K562 (cell line): ENCODE data around the gene SLC16A5. TPM values are rescaled to one million over a fixed set of nuclear protein-coding genes. Genes with fewer than 3 reads are reported as not detected.

Experiments
- ATAC-seq: fragments of 200-7000 bp; cut with Tn5 transposase; 3 replicates; pipeline ENCODE4 v1.9.1; 2020; ENCODE audit warnings: moderate library complexity
- BruUV-seq: library from RNA; stranded (reverse); fragments of 400-500 nt; replicated peaks from 2 replicates; lab custom pipeline; 2021; lab: Mats Ljungman, UMichigan
- CTCF ChIA-PET: fragments of 300-600 bp; formaldehyde crosslinking; extraction: SDS; loops from one replicate; lab custom pipeline; 2021; ENCODE audit warnings: low intra/inter-chr PET ratio; lab: Yijun Ruan, JAX
- POLR2A ChIA-PET: fragments of 300-600, 350-650 bp; sonication (Branson Sonifier 250); formaldehyde crosslinking; extraction: SDS; loops from one replicate; lab custom pipeline; 2021; ENCODE audit warnings: antibody characterized with exemption, inconsistent platforms; lab: Yijun Ruan, JAX
- DNase-seq, 4 experiments: peaks; one replicate each; pipeline versions ENCODE4 v3.0.0 to v3.0.0-alpha.2; 2011 to 2018; ENCODE audit warnings: low spot score in 3 of 4, mixed read lengths in 3 of 4; ENCODE audit errors: extremely low read depth in 1 of 4
- FAIRE-seq: peaks from 2 replicates; lab custom pipeline; 2011; peaks lifted over from hg19 to GRCh38; lab: Jason Lieb, UNC
- H2AFZ ChIP-seq: 2 replicates; pipeline ENCODE4 v1.6.0; 2011; ENCODE audit warnings: low read depth, low read length, control low read depth, inconsistent platforms
- H3K27ac ChIP-seq: fragments of 200-600 bp; 3 replicates; pipeline ENCODE4 v1.8.0; 2011; ENCODE audit warnings: low read depth, mild to moderate bottlenecking, control low read depth, inconsistent platforms, low read length, moderate library complexity, mixed read lengths; ENCODE audit errors: extremely low read depth
- H3K27me3 ChIP-seq, 2 experiments: fragments of 300-600 bp in 1 of 2; 2 replicates in 1 of 2; 3 replicates in 1 of 2; pipeline versions ENCODE4 v1.6.0 to v1.8.0; 2011; ENCODE audit warnings: inconsistent platforms in 2 of 2, low read length in 2 of 2, mild to moderate bottlenecking in 1 of 2, mixed read lengths in 1 of 2, moderate library complexity in 1 of 2; ENCODE audit not compliant: control insufficient read depth in 2 of 2, insufficient read depth in 2 of 2
- H3K36me3 ChIP-seq: fragments of 300-600 bp; 3 replicates; pipeline ENCODE4 v1.8.0; 2011; ENCODE audit warnings: mild to moderate bottlenecking, low read length, inconsistent platforms; ENCODE audit not compliant: control insufficient read depth, insufficient read depth
- H3K4me1 ChIP-seq, 2 experiments: fragments of 200-600 bp in 1 of 2; replicated peaks in 1 of 2; 2 replicates in 1 of 2; 3 replicates in 1 of 2; pipeline versions ENCODE4 v1.5.1 to v1.8.0; 2011; ENCODE audit warnings: inconsistent platforms in 2 of 2, low read length in 2 of 2, mild to moderate bottlenecking in 1 of 2, mixed read lengths in 1 of 2, moderate library complexity in 1 of 2; ENCODE audit not compliant: control insufficient read depth in 2 of 2, insufficient read depth in 2 of 2
- H3K4me2 ChIP-seq: 2 replicates; pipeline ENCODE4 v1.6.1; 2011; ENCODE audit warnings: low read length, control low read depth, inconsistent platforms, mixed read lengths; ENCODE audit not compliant: insufficient read depth
- H3K4me3 ChIP-seq: fragments of 200-600 bp; sonication (generic), shearing (Covaris generic); 2 replicates; pipeline ENCODE4 v1.5.1; 2016; ENCODE audit warnings: control low read depth, inconsistent platforms
- H3K79me2 ChIP-seq: fragments of 200-600 bp; 3 replicates; pipeline ENCODE4 v1.8.0; 2011; ENCODE audit warnings: low read length, inconsistent platforms; ENCODE audit not compliant: control insufficient read depth, insufficient read depth
- H3K9ac ChIP-seq, 2 experiments: 2 replicates each; pipeline versions ENCODE4 v1.6.0 to v1.6.1; 2011; ENCODE audit warnings: low read depth in 2 of 2, low read length in 2 of 2, control low read depth in 1 of 2, inconsistent platforms in 1 of 2, mild to moderate bottlenecking in 1 of 2, mixed read lengths in 1 of 2; ENCODE audit not compliant: insufficient read depth in 1 of 2
- H3K9me1 ChIP-seq: one replicate; pipeline ENCODE4 v1.6.0; 2011; ENCODE audit warnings: inconsistent platforms, mild to moderate bottlenecking, low read length, moderate library complexity; ENCODE audit not compliant: control insufficient read depth, insufficient read depth
- H3K9me3 ChIP-seq: replicated peaks from 2 replicates; pipeline ENCODE4 v1.5.1; 2011; ENCODE audit warnings: low read depth, low read length, inconsistent platforms; ENCODE audit not compliant: control insufficient read depth, insufficient read depth
- H4K20me1 ChIP-seq: replicated peaks from 2 replicates; pipeline ENCODE4 v1.6.1; 2011; ENCODE audit warnings: low read length, inconsistent platforms, mixed read lengths; ENCODE audit not compliant: control insufficient read depth, insufficient read depth
- CREBBP ChIP-seq: IDR thresholded peaks from one replicate; pipeline ENCODE4 v1.6.1; 2012; ENCODE audit warnings: low read depth, mild to moderate bottlenecking, control low read depth, inconsistent platforms, low read length
- LCOR ChIP-seq: sonication (generic); formaldehyde crosslinking; IDR thresholded peaks from 2 replicates; pipeline ENCODE4 v1.8.0; 2022; ENCODE audit warnings: mild to moderate bottlenecking, missing genetic modification reagents
- WGBS: fragments of 100-300 bp; shearing (Covaris generic); methylation state at CpG from one replicate; pipeline ENCODE4 v1.1.6; 2016; ENCODE audit warnings: low coverage, mixed read lengths; ENCODE audit not compliant: insufficient coverage; ENCODE audit errors: missing lambda C conversion rate; 5-methylcytosine and 5-hydroxymethylcytosine counted together
- in situ Hi-C: fragments of 300-500 bp; cut with MboI; formaldehyde crosslinking; loops from 4 replicates; pipeline ENCODE4 v1.15.0; 2018; ENCODE audit warnings: inconsistent platforms, mixed read lengths
- intact Hi-C: fragments of 100-400 bp; cut with micrococcal nuclease; formaldehyde crosslinking; loops from 2 replicates; pipeline ENCODE4 v1.14.2; 2022
- polyA plus RNA-seq, 8 experiments: library from polyadenylated mRNA; depleted of rRNA in 4 of 8; stranded (reverse) in 5 of 8; unstranded in 3 of 8; fragments of >200 nt; fragmentation: Nextera tagmentation in 2 of 8; fragmentation: Illumina TruSeq in 1 of 8; extraction: Ambion mirVana in 2 of 8; extraction: Trizol in 1 of 8; gene quantifications; 2 replicates each; pipeline versions ENCODE4 v1.2.1 to v1.2.3, GENCODE V29; 2011 to 2014; ENCODE audit warnings: inconsistent platforms in 1 of 8, missing spikeins in 1 of 8
- total RNA-seq, 7 experiments: library from RNA; depleted of rRNA in 6 of 7; stranded (reverse); fragments of >200 nt in 6 of 7; fragmentation: Illumina TruSeq in 2 of 7; extraction: Trizol in 2 of 7; gene quantifications; 2 replicates each; pipeline versions ENCODE4 v1.2.1 to v1.2.3, GENCODE V29; 2011 to 2021; ENCODE audit warnings: low replicate concordance in 1 of 7
- TF ChIP-seq, protein P1 (sequence below), 3 experiments: fragments of 200-800 bp in 1 of 3; sonication (Bioruptor generic) in 1 of 3; sonication (generic) in 1 of 3; formaldehyde crosslinking in 1 of 3; IDR thresholded peaks; 2 replicates each; pipeline versions ENCODE4 v1.6.1 to v1.8.0; 2016 to 2022; ENCODE audit warnings: mild to moderate bottlenecking in 2 of 3, missing compliant biosample characterization in 2 of 3, missing genetic modification characterization in 2 of 3, missing genetic modification reagents in 1 of 3
- TF ChIP-seq, protein P2 (sequence below): sonication (generic); formaldehyde crosslinking; IDR thresholded peaks from 2 replicates; pipeline ENCODE4 v1.9.0; 2022; ENCODE audit warnings: mild to moderate bottlenecking, missing genetic modification reagents
- TF ChIP-seq, protein P3 (sequence below): fragments of 450-650 bp; IDR thresholded peaks from 2 replicates; pipeline ENCODE4 v1.6.1; 2016; ENCODE audit warnings: borderline replicate concordance
- TF ChIP-seq, protein P4 (sequence below): fragments of 450-650 bp; IDR thresholded peaks from 2 replicates; pipeline ENCODE4 v1.6.1; 2017; ENCODE audit warnings: antibody characterized with exemption, mild to moderate bottlenecking
- TF ChIP-seq, protein P5 (sequence below), 2 experiments: IDR thresholded peaks; 2 replicates each; pipeline ENCODE4 v1.6.1; 2012; ENCODE audit warnings: improper control_type of control experiment in 2 of 2, low read depth in 2 of 2, low read length in 2 of 2, borderline replicate concordance in 1 of 2

The SLC16A5 gene
- total and polyA plus RNA-seq, 9 of the 15 experiments (the other 6 are each of a cell fraction or from before 2014, with no cell fraction given), result 0.06 to 2.6 (median 0.91) TPM

DNA sequence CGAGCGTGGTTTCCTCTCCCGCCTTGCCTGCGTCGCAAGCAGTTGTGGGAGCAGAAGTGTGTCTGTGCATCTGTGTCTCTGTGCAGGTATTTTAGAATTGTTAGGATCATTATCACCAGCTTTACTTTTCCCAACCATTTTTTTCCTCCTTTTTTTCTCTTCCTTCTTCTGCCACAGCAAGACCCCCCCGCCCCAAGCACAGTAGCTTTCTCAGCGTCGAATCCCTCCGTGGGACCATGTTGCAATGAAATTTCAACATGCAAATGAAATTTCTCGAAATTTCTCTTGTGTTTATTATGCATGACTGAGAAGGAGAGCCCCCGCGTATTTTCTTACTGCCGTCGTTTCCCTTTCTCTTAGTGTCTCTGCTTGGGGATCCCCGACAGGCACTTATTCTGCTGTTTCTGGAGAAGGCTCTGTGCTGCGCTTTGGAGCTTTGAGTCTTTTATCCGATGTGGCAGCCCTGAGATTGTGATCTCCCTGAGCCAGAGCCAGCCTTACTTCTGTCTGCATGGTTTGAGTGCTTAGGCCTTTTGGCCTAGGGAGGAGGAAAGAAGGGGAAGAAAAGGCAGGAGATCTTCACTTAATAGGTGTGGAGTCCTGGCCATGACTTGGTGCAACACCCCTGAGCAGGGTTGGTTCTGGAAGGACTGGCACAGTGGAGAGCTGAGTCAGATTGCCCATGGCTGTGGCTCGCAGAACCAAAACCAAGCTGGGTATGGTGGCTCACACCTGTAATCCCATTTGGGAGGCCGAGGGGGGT lies 27.0 kb downstream of the SLC16A5 start:
- no TSS peak for BruUV-seq
- H3K36me3 ChIP-seq, result peaks cover 33% of the 10 kb centered on the region; the same call in 2 of the 3 replicates
- 42% methylated on average over 18 of the region's 19 CpGs for WGBS
- H3K4me3 ChIP-seq, result peak overlapping the region; percentile 33
- H3K9ac ChIP-seq, result peak overlapping the region; percentile 72 to 94
- H3K9me1 ChIP-seq, result no peaks in the 10 kb centered on the region
- peak overlapping the region; percentile 79 for H3K27ac ChIP-seq
- no peaks in the 10 kb centered on the region for H3K27me3 ChIP-seq
- H3K4me1 ChIP-seq, result peaks cover 10 to 27% of the 10 kb centered on the region in 2 experiments
- FAIRE-seq, result peak; percentile 42
- POLR2A ChIA-PET, result interaction anchor here (0.6 to 2.8 kb wide), 31 partner anchors 9 to 146 kb away, joined by 3 to 28 read pairs (median 4); partner anchors contain the start of genes JPT1, KCTD2, NT5C and NUP85
- peaks cover 36% of the 10 kb centered on the region for H3K79me2 ChIP-seq
- DNase-seq, result no peak
- peak overlapping the region; percentile 74 for H3K4me2 ChIP-seq
- no peaks in the 10 kb centered on the region for H4K20me1 ChIP-seq
- in situ Hi-C loops (loop anchor here (5.0 to 10.0 kb wide), 3 partner anchors 52 to 300 kb away; no protein-coding TSS in a partner anchor), intact Hi-C loops (loop anchor here (1.0 to 5.0 kb wide), 5 partner anchors 58 to 152 kb away; no protein-coding TSS in a partner anchor)
- ATAC-seq, result no peak
- H2AFZ ChIP-seq, result peak overlapping the region; percentile 89
- CTCF ChIA-PET, result interaction anchor here (1.6 to 3.4 kb wide), 4 partner anchors 16 to 87 kb away, joined by 5 to 33 read pairs (median 12); no protein-coding TSS in a partner anchor
- no peaks in the 10 kb centered on the region for H3K9me3 ChIP-seq
- TF ChIP-seq, protein P1, sequence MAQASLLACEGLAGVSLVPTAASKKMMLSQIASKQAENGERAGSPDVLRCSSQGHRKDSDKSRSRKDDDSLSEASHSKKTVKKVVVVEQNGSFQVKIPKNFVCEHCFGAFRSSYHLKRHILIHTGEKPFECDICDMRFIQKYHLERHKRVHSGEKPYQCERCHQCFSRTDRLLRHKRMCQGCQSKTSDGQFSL (CRISPR knock-in tag; IDR thresholded peaks at IDR 0.05), result 0 out of 2 replicates have a peak, but pooled peaks have one; percentile 7
- TF ChIP-seq, protein P1 (tag; IDR thresholded peaks at IDR 0.05), result no peak
- TF ChIP-seq, protein P2, sequence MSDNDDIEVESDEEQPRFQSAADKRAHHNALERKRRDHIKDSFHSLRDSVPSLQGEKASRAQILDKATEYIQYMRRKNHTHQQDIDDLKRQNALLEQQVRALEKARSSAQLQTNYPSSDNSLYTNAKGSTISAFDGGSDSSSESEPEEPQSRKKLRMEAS, result 0 out of 2 replicates have a peak, but pooled peaks have one; percentile 10
- TF ChIP-seq, protein P3, sequence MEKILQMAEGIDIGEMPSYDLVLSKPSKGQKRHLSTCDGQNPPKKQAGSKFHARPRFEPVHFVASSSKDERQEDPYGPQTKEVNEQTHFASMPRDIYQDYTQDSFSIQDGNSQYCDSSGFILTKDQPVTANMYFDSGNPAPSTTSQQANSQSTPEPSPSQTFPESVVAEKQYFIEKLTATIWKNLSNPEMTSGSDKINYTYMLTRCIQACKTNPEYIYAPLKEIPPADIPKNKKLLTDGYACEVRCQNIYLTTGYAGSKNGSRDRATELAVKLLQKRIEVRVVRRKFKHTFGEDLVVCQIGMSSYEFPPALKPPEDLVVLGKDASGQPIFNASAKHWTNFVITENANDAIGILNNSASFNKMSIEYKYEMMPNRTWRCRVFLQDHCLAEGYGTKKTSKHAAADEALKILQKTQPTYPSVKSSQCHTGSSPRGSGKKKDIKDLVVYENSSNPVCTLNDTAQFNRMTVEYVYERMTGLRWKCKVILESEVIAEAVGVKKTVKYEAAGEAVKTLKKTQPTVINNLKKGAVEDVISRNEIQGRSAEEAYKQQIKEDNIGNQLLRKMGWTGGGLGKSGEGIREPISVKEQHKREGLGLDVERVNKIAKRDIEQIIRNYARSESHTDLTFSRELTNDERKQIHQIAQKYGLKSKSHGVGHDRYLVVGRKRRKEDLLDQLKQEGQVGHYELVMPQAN, result 0 out of 2 replicates have a peak, but pooled peaks have one; percentile 3
- TF ChIP-seq LCOR (CRISPR knock-in tag) (0 out of 2 replicates have a peak, but pooled peaks have one; percentile 42), CREBBP (no peak)
- TF ChIP-seq, protein P4, sequence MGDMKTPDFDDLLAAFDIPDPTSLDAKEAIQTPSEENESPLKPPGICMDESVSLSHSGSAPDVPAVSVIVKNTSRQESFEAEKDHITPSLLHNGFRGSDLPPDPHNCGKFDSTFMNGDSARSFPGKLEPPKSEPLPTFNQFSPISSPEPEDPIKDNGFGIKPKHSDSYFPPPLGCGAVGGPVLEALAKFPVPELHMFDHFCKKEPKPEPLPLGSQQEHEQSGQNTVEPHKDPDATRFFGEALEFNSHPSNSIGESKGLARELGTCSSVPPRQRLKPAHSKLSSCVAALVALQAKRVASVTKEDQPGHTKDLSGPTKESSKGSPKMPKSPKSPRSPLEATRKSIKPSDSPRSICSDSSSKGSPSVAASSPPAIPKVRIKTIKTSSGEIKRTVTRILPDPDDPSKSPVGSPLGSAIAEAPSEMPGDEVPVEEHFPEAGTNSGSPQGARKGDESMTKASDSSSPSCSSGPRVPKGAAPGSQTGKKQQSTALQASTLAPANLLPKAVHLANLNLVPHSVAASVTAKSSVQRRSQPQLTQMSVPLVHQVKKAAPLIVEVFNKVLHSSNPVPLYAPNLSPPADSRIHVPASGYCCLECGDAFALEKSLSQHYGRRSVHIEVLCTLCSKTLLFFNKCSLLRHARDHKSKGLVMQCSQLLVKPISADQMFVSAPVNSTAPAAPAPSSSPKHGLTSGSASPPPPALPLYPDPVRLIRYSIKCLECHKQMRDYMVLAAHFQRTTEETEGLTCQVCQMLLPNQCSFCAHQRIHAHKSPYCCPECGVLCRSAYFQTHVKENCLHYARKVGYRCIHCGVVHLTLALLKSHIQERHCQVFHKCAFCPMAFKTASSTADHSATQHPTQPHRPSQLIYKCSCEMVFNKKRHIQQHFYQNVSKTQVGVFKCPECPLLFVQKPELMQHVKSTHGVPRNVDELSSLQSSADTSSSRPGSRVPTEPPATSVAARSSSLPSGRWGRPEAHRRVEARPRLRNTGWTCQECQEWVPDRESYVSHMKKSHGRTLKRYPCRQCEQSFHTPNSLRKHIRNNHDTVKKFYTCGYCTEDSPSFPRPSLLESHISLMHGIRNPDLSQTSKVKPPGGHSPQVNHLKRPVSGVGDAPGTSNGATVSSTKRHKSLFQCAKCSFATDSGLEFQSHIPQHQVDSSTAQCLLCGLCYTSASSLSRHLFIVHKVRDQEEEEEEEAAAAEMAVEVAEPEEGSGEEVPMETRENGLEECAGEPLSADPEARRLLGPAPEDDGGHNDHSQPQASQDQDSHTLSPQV, result 0 out of 2 replicates have a peak, but pooled peaks have one; percentile 11
- TF ChIP-seq, protein P5, sequence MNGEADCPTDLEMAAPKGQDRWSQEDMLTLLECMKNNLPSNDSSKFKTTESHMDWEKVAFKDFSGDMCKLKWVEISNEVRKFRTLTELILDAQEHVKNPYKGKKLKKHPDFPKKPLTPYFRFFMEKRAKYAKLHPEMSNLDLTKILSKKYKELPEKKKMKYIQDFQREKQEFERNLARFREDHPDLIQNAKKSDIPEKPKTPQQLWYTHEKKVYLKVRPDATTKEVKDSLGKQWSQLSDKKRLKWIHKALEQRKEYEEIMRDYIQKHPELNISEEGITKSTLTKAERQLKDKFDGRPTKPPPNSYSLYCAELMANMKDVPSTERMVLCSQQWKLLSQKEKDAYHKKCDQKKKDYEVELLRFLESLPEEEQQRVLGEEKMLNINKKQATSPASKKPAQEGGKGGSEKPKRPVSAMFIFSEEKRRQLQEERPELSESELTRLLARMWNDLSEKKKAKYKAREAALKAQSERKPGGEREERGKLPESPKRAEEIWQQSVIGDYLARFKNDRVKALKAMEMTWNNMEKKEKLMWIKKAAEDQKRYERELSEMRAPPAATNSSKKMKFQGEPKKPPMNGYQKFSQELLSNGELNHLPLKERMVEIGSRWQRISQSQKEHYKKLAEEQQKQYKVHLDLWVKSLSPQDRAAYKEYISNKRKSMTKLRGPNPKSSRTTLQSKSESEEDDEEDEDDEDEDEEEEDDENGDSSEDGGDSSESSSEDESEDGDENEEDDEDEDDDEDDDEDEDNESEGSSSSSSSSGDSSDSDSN (IDR thresholded peaks at IDR 0.05; ENCODE audit: borderline replicate concordance in 1 of 2, low read depth in 2 of 2, low read length in 2 of 2), result 0 out of 4 replicates have a peak, but pooled peaks of 1 of the 2 experiments have one; percentile 6
